ENCODE data around the gene NEK10. TPM values are rescaled to one million over a fixed set of nuclear protein-coding genes. Genes with fewer than 3 reads are reported as not detected.

Gene NEK10, protein sequence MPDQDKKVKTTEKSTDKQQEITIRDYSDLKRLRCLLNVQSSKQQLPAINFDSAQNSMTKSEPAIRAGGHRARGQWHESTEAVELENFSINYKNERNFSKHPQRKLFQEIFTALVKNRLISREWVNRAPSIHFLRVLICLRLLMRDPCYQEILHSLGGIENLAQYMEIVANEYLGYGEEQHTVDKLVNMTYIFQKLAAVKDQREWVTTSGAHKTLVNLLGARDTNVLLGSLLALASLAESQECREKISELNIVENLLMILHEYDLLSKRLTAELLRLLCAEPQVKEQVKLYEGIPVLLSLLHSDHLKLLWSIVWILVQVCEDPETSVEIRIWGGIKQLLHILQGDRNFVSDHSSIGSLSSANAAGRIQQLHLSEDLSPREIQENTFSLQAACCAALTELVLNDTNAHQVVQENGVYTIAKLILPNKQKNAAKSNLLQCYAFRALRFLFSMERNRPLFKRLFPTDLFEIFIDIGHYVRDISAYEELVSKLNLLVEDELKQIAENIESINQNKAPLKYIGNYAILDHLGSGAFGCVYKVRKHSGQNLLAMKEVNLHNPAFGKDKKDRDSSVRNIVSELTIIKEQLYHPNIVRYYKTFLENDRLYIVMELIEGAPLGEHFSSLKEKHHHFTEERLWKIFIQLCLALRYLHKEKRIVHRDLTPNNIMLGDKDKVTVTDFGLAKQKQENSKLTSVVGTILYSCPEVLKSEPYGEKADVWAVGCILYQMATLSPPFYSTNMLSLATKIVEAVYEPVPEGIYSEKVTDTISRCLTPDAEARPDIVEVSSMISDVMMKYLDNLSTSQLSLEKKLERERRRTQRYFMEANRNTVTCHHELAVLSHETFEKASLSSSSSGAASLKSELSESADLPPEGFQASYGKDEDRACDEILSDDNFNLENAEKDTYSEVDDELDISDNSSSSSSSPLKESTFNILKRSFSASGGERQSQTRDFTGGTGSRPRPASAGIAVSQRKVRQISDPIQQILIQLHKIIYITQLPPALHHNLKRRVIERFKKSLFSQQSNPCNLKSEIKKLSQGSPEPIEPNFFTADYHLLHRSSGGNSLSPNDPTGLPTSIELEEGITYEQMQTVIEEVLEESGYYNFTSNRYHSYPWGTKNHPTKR
- total RNA-seq = 6.2 TPM

GRCh38 chr3:27368831-27369607 is at the start of gene NEK10:
NEK10 (minus strand) TSS chr3:27369383; CDS start chr3:27352882, 16,501 bp downstream.

Other genes with a start within 250 kb of the NEK10 start
- 114 TPM for gene SLC4A7, start 115.0 kb upstream of the NEK10 start, total RNA-seq